ENCODE data around the gene NPAS3.

NPAS3 gene

GRCh38 chr14:33505266-33505962, 566.7 kb downstream of the NPAS3 start:
- DNase-seq: no peak
- TF ChIP-seq POLR2A (IDR thresholded peaks at IDR 0.05; ENCODE audit: low read length) (no peak), GATA1 (IDR thresholded peaks at IDR 0.05; ENCODE audit: low read depth, low read length) (no peak)

- TF ChIP-seq POLR2A (IDR thresholded peaks at IDR 0.05; ENCODE audit: low read length) (no peak), GATA1 (IDR thresholded peaks at IDR 0.05; ENCODE audit: low read depth, low read length) (no peak)
- no peak for DNase-seq
These were observed 567.3 kb downstream of the NPAS3 start for GRCh38 chr14:33505963-33506329.

- no peak for TF ChIP-seq POLR2A (IDR thresholded peaks at IDR 0.05; ENCODE audit: low read length)
- TF ChIP-seq GATA1 (IDR thresholded peaks at IDR 0.05; ENCODE audit: low read depth, low read length): no peak
These were observed 569.7 kb downstream of the NPAS3 start for GRCh38 chr14:33508126-33509062.

GRCh38 chr14:33509454-33509853, 570.8 kb downstream of the NPAS3 start:
- TF ChIP-seq POLR2A (IDR thresholded peaks at IDR 0.05; ENCODE audit: low read length): no peak
- no peak for TF ChIP-seq GATA1 (IDR thresholded peaks at IDR 0.05; ENCODE audit: low read depth, low read length)
- DNase-seq: no peak

More at GRCh38 chr14:33508126-33509062, 569.7 kb downstream of the NPAS3 start:
- DNase-seq: no peak

- DNase-seq: no peak
- TF ChIP-seq GATA1 (IDR thresholded peaks at IDR 0.05; ENCODE audit: low read depth, low read length): no peak
- no peak for TF ChIP-seq POLR2A (IDR thresholded peaks at IDR 0.05; ENCODE audit: low read length)
These were observed 571.4 kb downstream of the NPAS3 start for GRCh38 chr14:33510063-33510481.

- no peak for DNase-seq
- TF ChIP-seq POLR2A (IDR thresholded peaks at IDR 0.05; ENCODE audit: low read length) (no peak), GATA1 (IDR thresholded peaks at IDR 0.05; ENCODE audit: low read depth, low read length) (no peak)
These were observed 572.3 kb downstream of the NPAS3 start for GRCh38 chr14:33510991-33511390.

- TF ChIP-seq POLR2A (IDR thresholded peaks at IDR 0.05; ENCODE audit: low read length) (no peak), GATA1 (IDR thresholded peaks at IDR 0.05; ENCODE audit: low read depth, low read length) (no peak)
- no peak for DNase-seq
These were observed 573.4 kb downstream of the NPAS3 start for GRCh38 chr14:33511851-33512640.

GRCh38 chr14:33515441-33515840, 576.8 kb downstream of the NPAS3 start:
- TF ChIP-seq POLR2A (IDR thresholded peaks at IDR 0.05; ENCODE audit: low read length) (no peak), GATA1 (IDR thresholded peaks at IDR 0.05; ENCODE audit: low read depth, low read length) (no peak)
- DNase-seq: no peak

- no peak for TF ChIP-seq GATA1 (IDR thresholded peaks at IDR 0.05; ENCODE audit: low read depth, low read length)
- no peak for TF ChIP-seq POLR2A (IDR thresholded peaks at IDR 0.05; ENCODE audit: low read length)
- DNase-seq: no peak
These were observed 577.2 kb downstream of the NPAS3 start for GRCh38 chr14:33515899-33516298.

GRCh38 chr14:33516898-33517436, 578.3 kb downstream of the NPAS3 start:
- no peak for TF ChIP-seq POLR2A (IDR thresholded peaks at IDR 0.05; ENCODE audit: low read length)
- TF ChIP-seq GATA1 (IDR thresholded peaks at IDR 0.05; ENCODE audit: low read depth, low read length): no peak
- DNase-seq: no peak

GRCh38 chr14:33521192-33521591, 582.5 kb downstream of the NPAS3 start:
- DNase-seq: no peak
- TF ChIP-seq GATA1 (IDR thresholded peaks at IDR 0.05; ENCODE audit: low read depth, low read length) (no peak), POLR2A (IDR thresholded peaks at IDR 0.05; ENCODE audit: low read length) (no peak)

GRCh38 chr14:33524244-33524643, 585.6 kb downstream of the NPAS3 start:
- TF ChIP-seq POLR2A (IDR thresholded peaks at IDR 0.05; ENCODE audit: low read length) (no peak), GATA1 (IDR thresholded peaks at IDR 0.05; ENCODE audit: low read depth, low read length) (no peak)

GRCh38 chr14:33525626-33526025, 586.9 kb downstream of the NPAS3 start:
- no peak for DNase-seq
- no peak for TF ChIP-seq GATA1 (IDR thresholded peaks at IDR 0.05; ENCODE audit: low read depth, low read length)
- TF ChIP-seq POLR2A (IDR thresholded peaks at IDR 0.05; ENCODE audit: low read length): no peak

More at GRCh38 chr14:33524244-33524643, 585.6 kb downstream of the NPAS3 start:
- no peak for DNase-seq

All from erythroblast (primary cell).